ENCODE measurements around the gene SLAIN2.
"Not testable (repeated sequence)": the region's sequence is repeated elsewhere in the genome, so short reads cannot be mapped to it uniquely, and the experiment has no call there.

The SLAIN2 gene

GRCh38 chr4:48340965-48341775 is at the start of gene SLAIN2:
Gene SLAIN2 (plus strand): TSS chr4:48341529. CDS start chr4:48341740, 211 bp downstream.
- peak; percentile 99 for DNase-seq (ENCODE audit: low read depth)

GRCh38 chr4:48292218-48292790 is 49.0 kb upstream of the SLAIN2 start:
- DNase-seq (ENCODE audit: low read depth) = not testable (repeated sequence)

DNA sequence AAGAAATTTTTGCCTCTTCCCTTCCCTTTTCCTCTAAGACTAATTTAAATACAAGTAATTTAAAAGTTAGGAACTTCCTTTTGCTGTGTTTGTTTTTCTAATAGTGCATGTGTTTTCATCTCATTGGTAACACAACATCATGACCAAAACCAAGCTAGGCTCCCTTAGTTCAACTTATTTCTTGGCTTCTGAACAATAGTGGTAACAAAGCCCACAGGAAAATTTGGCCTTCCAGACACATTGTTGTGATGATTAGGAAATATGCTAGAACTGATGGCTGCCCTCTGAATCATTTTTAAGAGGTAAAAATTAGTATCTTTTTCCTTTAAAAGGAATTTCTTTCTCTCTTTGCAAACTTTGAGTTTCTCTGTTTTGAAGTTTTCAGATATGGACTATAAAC is 46.2 kb upstream of the SLAIN2 start:
- no peak for DNase-seq (ENCODE audit: low read depth)

GRCh38 chr4:48296365-48296764 is 45.0 kb upstream of the SLAIN2 start:
- no peak for DNase-seq (ENCODE audit: low read depth)

GRCh38 chr4:48297256-48297846 is 44.0 kb upstream of the SLAIN2 start:
- no peak for DNase-seq (ENCODE audit: low read depth)

GRCh38 chr4:48299560-48299959 is 41.8 kb upstream of the SLAIN2 start:
- DNase-seq (ENCODE audit: low read depth) = no peak

- no peak for DNase-seq (ENCODE audit: low read depth)
These were observed 41.3 kb upstream of the SLAIN2 start for GRCh38 chr4:48300004-48300403.

GRCh38 chr4:48305508-48305907 is 35.8 kb upstream of the SLAIN2 start:
- DNase-seq (ENCODE audit: low read depth) = no peak

DNA sequence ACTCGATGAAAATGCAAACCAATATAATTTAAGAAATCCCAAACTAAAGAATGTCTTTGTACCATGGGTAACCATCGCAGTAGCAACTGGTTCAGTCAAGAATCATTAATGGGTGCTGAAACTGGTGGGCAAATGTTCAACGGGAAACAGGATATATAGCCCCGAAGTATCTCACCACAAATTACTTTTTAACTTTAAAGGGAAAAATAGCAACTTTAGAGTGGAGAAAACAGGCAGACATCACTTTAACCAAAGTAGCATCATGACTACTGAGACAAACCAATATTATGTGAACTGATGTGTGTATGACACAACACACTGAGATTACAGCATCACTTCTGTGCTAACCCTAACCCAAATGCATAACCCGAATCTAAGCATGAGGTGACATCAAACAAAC is 33.8 kb upstream of the SLAIN2 start:
- DNase-seq (ENCODE audit: low read depth) = no peak

- DNase-seq (ENCODE audit: low read depth) = no peak
These were observed 32.4 kb upstream of the SLAIN2 start for GRCh38 chr4:48308901-48309300.

DNA sequence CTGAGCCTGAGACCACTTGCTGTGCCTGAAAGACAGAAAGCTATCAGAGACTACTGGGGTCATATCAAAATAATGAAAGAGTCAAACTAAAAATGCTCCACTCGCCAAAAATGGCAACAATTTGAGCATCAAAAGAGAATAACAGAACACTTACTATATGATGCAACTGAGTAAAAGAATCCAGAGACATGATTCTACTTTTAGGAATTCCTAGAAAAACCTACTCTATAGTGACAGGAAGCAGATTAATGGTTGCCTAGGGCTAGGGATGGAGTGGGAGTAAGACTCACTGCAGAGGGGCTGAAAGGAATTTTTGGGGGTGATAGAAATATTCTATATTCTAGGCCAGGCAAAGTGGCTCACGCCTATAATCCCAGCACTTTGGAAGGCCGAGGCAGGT is 29.4 kb upstream of the SLAIN2 start:
- DNase-seq (ENCODE audit: low read depth) = no peak

DNA sequence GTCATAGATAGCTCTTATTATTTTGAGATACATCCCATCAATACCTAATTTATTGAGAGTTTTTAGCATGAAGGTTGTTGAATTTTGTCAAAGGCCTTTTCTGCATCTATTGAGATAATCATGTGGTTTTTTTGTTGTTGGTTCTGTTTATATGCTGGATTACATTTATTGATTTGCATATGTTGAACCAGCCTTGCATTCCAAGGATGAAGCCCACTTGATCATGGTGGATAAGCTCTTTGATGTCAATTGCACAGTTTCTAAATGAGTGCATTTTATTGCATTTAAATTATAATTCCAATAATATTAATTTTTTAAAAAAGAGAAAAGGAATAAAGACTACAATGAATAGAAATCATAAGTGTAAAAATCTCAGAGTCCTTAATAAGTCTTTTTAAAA is 26.6 kb upstream of the SLAIN2 start:
- DNase-seq (ENCODE audit: low read depth) = not testable (repeated sequence)

- no peak for DNase-seq (ENCODE audit: low read depth)
These were observed 25.4 kb upstream of the SLAIN2 start for GRCh38 chr4:48315728-48316630.

DNA sequence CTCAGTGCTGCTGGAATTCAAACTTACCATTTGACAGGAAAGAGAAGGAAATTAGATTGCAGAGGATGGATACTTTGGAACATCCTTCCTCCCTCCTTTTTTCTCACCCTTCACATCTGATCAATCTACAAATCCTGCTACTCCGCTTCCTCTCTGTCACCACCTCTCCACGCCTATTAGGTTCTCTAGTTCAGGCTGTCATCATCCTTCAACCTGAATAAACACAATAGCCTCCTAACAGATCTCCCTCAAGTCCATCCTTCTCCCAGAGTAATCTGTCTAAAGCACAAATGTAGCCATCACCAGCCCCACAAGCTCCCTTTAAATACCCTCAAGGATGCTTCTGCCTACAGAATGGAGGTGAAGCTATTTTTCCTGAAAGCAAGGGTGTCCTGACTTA is 20.0 kb upstream of the SLAIN2 start:
- DNase-seq (ENCODE audit: low read depth) = no peak

DNA sequence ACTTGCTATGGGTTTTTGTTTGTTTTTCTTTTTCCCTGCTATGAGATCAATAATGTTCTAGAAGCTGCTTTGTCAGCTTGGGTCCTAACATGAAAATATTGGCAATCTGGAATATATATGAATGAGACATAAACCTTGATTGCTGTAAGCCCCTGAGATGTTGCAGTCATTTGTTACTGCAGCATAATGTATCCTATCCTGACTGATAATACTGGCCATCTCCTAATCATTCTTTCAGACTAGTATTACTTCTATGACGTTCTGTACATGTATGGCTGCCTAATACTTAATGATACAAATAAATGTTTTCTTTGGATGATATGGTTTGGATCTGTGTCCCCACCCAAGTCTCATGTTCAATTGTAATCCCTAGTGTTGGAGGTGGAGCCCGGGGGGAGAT is 19.3 kb upstream of the SLAIN2 start:
- no peak for DNase-seq (ENCODE audit: low read depth)

- no peak for DNase-seq (ENCODE audit: low read depth)
These were observed 17.0 kb upstream of the SLAIN2 start for GRCh38 chr4:48324281-48324680.

DNA sequence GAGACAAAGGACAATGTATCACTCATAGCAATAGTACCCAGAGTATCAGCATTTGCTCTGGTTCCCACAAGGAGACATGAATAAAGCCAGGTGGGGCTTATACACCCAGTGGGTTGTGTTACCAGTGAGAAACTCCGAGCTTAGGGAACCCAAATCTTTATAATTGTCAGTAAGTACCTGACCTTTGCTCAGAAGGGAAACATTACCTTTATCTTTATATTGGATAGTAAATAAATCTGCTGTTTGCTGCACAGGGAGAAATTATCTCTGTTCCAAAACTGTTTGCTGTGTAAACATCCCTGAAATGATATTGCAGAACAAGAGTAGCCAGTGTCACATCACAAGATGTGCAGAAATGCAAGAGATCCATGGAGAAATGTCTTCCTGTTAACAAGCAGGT is 12.1 kb upstream of the SLAIN2 start:
- no peak for DNase-seq (ENCODE audit: low read depth)

DNA sequence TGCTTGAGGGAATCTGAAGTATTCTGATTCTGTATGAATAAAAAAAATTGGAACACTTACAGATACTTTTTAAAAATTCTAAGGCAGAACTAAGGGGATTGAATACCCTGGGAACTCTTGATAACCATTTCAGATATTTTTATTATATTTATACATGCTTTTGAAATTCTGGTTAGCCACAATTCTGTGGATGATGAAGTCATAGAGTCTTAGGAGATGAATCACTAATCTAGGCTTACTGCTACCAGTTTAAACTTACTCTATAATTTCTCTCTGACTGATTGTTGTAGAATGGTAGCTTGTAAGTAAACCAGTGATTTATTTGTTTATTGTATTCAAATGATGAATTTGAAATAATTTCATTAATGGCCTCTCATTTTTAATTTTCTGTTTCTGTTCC is 11.4 kb upstream of the SLAIN2 start:
- DNase-seq (ENCODE audit: low read depth) = no peak

DNA sequence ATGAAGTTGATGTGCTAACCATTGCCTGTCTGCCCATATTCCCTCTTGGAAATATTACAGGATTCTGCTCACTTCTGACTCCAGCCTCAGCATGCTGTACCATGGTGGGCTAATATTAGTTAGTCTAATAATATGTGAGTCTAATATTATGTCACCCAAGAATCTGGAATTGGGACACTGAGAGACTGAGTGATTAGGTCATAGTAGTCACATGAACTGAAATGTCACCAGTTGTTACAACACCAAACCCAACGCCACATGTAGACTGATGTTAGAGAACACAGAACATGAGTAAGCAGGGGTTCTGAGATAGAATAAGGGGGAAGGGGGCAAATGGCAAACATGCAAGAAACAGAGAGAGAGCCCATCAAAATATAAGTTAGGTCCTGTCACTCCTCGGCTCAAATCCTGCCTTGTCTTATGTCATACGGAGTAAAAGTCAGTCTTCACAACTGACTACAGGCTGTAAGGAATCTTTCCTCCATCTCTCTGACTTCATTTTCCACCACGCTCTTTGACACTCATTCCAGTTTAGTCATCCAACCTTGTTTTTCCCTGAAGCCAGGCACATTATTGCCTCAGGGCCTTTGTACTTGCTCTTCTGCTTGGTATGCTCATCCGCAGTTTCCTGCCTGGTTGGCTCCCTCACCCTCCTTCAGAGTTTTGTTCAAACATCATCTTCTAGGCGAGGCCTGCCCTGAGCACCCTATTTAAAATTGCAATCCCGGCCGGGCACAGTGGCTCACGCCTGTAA is 9.6 kb upstream of the SLAIN2 start:
- no peak for DNase-seq (ENCODE audit: low read depth)

GRCh38 chr4:48332661-48333060 is 8.7 kb upstream of the SLAIN2 start:
- no peak for DNase-seq (ENCODE audit: low read depth)

DNA sequence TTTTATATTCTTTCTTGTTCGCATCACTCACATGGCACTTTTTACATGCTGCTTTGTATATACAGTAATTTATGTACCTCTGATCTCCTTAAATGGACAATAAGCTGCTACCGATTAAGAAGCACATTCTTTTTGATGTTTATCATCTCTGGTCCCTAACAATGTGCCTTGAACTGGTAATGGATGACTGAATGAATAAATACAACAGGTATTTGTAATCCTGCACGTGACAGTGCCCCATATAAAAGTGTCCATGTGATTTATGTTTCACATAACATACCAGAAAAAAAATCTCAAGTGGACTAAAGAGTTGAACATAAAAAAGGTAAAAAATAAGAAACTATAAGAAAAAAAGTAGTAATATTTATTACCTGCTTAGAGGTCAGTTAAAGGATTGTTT is 7.7 kb upstream of the SLAIN2 start:
- no peak for DNase-seq (ENCODE audit: low read depth)

DNA sequence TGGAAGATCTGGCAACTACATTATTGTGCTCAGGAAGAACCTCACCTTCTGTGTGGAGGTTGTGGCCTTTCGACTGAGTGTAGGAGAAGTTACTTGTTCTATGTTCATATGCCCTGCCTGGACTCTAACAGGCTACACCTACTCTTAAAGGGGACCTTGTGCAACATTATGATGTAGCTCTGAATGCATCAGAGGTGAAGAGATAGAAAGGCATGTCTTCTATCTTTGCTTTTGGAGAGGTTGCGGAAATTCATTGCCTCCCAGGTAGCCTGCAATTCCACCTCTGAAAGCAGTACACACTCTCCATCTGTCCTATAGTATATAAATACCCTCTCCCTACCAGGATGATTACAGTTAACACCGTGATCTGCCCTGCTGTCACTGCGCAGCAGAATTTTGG is 7.1 kb upstream of the SLAIN2 start:
- DNase-seq (ENCODE audit: low read depth) = no peak
